HEK293 (cell line): ENCODE data around the gene PINLYP.
A peak's percentile ranks its signal among the peaks of the same experiment; 100 is the strongest.

Experiments used
- GLIS2 ChIP-seq: fragments of 450-650 bp; formaldehyde crosslinking; IDR thresholded peaks from 2 replicates; pipeline ENCODE4 v1.5.1; 2016; ENCODE audit warnings: missing biosample characterization, missing genetic modification characterization
- MEIS1 ChIP-seq: sonication (generic); formaldehyde crosslinking; IDR thresholded peaks from 2 replicates; pipeline ENCODE4 v1.8.1; 2022; ENCODE audit warnings: missing genetic modification reagents, mild to moderate bottlenecking, borderline replicate concordance
- SP2 ChIP-seq: fragments of 450-650 bp; formaldehyde crosslinking; IDR thresholded peaks from 2 replicates; pipeline ENCODE4 v1.5.1; 2016; ENCODE audit warnings: missing biosample characterization, missing genetic modification characterization
- TCF7L2 ChIP-seq: IDR thresholded peaks from 2 replicates; pipeline ENCODE4 v1.6.1; 2011; ENCODE audit warnings: low read depth, mild to moderate bottlenecking, inconsistent platforms, low read length, moderate library complexity, borderline replicate concordance
- YY1 ChIP-seq: fragments of 450-650 bp; formaldehyde crosslinking; IDR thresholded peaks from 2 replicates; pipeline ENCODE4 v1.5.1; 2018; ENCODE audit warnings: missing biosample characterization, missing genetic modification characterization
- ZBTB20 ChIP-seq: fragments of 450-650 bp; formaldehyde crosslinking; IDR thresholded peaks from 2 replicates; pipeline ENCODE4 v1.5.1; 2016; ENCODE audit warnings: missing biosample characterization, missing genetic modification characterization
- ZBTB48 ChIP-seq: fragments of 450-650 bp; formaldehyde crosslinking; IDR thresholded peaks from 2 replicates; pipeline ENCODE4 v1.5.1; 2016; ENCODE audit warnings: missing biosample characterization, missing genetic modification characterization
- ZBTB6 ChIP-seq: fragments of 450-650 bp; formaldehyde crosslinking; IDR thresholded peaks from 2 replicates; pipeline ENCODE4 v1.5.1; 2017; ENCODE audit warnings: missing biosample characterization, missing genetic modification characterization
- ZFP69B ChIP-seq: fragments of 450-650 bp; formaldehyde crosslinking; IDR thresholded peaks from 2 replicates; pipeline ENCODE4 v1.5.1; 2016; ENCODE audit warnings: missing biosample characterization, missing genetic modification characterization
- ZNF133 ChIP-seq: fragments of 450-650 bp; formaldehyde crosslinking; IDR thresholded peaks from 2 replicates; pipeline ENCODE4 v1.5.1; 2016; ENCODE audit warnings: missing biosample characterization, missing genetic modification characterization
- ZNF2 ChIP-seq: fragments of 450-650 bp; formaldehyde crosslinking; IDR thresholded peaks from 2 replicates; pipeline ENCODE4 v1.5.1; 2016; ENCODE audit warnings: missing biosample characterization, missing genetic modification characterization
- ZNF223 ChIP-seq: fragments of 450-650 bp; formaldehyde crosslinking; IDR thresholded peaks from 2 replicates; pipeline ENCODE4 v1.5.1; 2016; ENCODE audit warnings: missing biosample characterization, missing genetic modification characterization
- ZNF23 ChIP-seq: fragments of 450-650 bp; formaldehyde crosslinking; IDR thresholded peaks from 2 replicates; pipeline ENCODE4 v1.5.1; 2016; ENCODE audit warnings: missing biosample characterization, missing genetic modification characterization, borderline replicate concordance
- ZNF266 ChIP-seq: fragments of 450-650 bp; formaldehyde crosslinking; IDR thresholded peaks from 2 replicates; pipeline ENCODE4 v1.5.1; 2016; ENCODE audit warnings: missing biosample characterization, missing genetic modification characterization, low read depth
- ZNF302 ChIP-seq: fragments of 450-650 bp; formaldehyde crosslinking; IDR thresholded peaks from 2 replicates; pipeline ENCODE4 v1.5.1; 2016; ENCODE audit warnings: missing biosample characterization, missing genetic modification characterization, low read depth
- ZNF324 ChIP-seq: fragments of 450-650 bp; formaldehyde crosslinking; IDR thresholded peaks from 2 replicates; pipeline ENCODE4 v1.5.1; 2016; ENCODE audit warnings: missing biosample characterization, missing genetic modification characterization
- ZNF398 ChIP-seq: fragments of 450-650 bp; formaldehyde crosslinking; IDR thresholded peaks from 2 replicates; pipeline ENCODE4 v1.5.1; 2017; ENCODE audit warnings: missing biosample characterization, missing genetic modification characterization
- ZNF404 ChIP-seq: fragments of 450-650 bp; formaldehyde crosslinking; IDR thresholded peaks from 2 replicates; pipeline ENCODE4 v1.5.1; 2017; ENCODE audit warnings: missing biosample characterization, missing genetic modification characterization
- ZNF416 ChIP-seq: fragments of 450-650 bp; formaldehyde crosslinking; IDR thresholded peaks from 2 replicates; pipeline ENCODE4 v1.5.1; 2016; ENCODE audit warnings: missing biosample characterization, missing genetic modification characterization
- ZNF449 ChIP-seq: fragments of 450-650 bp; formaldehyde crosslinking; IDR thresholded peaks from 2 replicates; pipeline ENCODE4 v1.5.1; 2017; ENCODE audit warnings: missing biosample characterization, mild to moderate bottlenecking, missing genetic modification characterization, moderate library complexity
- ZNF501 ChIP-seq: fragments of 450-650 bp; formaldehyde crosslinking; IDR thresholded peaks from 2 replicates; pipeline ENCODE4 v1.5.1; 2016; ENCODE audit warnings: missing biosample characterization, missing genetic modification characterization
- ZNF513 ChIP-seq: fragments of 450-650 bp; IDR thresholded peaks from 2 replicates; pipeline ENCODE4 v1.5.1; 2018; ENCODE audit warnings: missing biosample characterization, missing genetic modification characterization
- ZNF548 ChIP-seq: fragments of 450-650 bp; formaldehyde crosslinking; IDR thresholded peaks from 2 replicates; pipeline ENCODE4 v1.5.1; 2016; ENCODE audit warnings: missing biosample characterization, missing genetic modification characterization
- ZNF600 ChIP-seq: fragments of 450-650 bp; formaldehyde crosslinking; IDR thresholded peaks from 2 replicates; pipeline ENCODE4 v1.5.1; 2016; ENCODE audit warnings: missing biosample characterization, missing genetic modification characterization
- ZNF621 ChIP-seq: fragments of 450-650 bp; formaldehyde crosslinking; IDR thresholded peaks from 2 replicates; pipeline ENCODE4 v1.5.1; 2017; ENCODE audit warnings: missing biosample characterization, missing genetic modification characterization
- ZNF626 ChIP-seq: fragments of 450-650 bp; sonication (Bioruptor Pico); formaldehyde crosslinking; IDR thresholded peaks from 2 replicates; pipeline ENCODE4 v1.5.1; 2018; ENCODE audit warnings: missing biosample characterization, missing genetic modification characterization, inconsistent platforms
- ZNF629 ChIP-seq: fragments of 450-650 bp; formaldehyde crosslinking; IDR thresholded peaks from 2 replicates; pipeline ENCODE4 v1.5.1; 2017; ENCODE audit warnings: missing biosample characterization, missing genetic modification characterization
- ZNF639 ChIP-seq: fragments of 450-650 bp; formaldehyde crosslinking; IDR thresholded peaks from 2 replicates; pipeline ENCODE4 v1.5.1; 2016; ENCODE audit warnings: missing biosample characterization, missing genetic modification characterization
- ZNF664 ChIP-seq: fragments of 450-650 bp; formaldehyde crosslinking; IDR thresholded peaks from 2 replicates; pipeline ENCODE4 v1.5.1; 2016; ENCODE audit warnings: missing biosample characterization, missing genetic modification characterization
- ZNF692 ChIP-seq: fragments of 450-650 bp; formaldehyde crosslinking; IDR thresholded peaks from 2 replicates; pipeline ENCODE4 v1.5.1; 2016; ENCODE audit warnings: missing biosample characterization, missing genetic modification characterization
- ZNF837 ChIP-seq: fragments of 450-650 bp; formaldehyde crosslinking; IDR thresholded peaks from 2 replicates; pipeline ENCODE4 v1.5.1; 2016; ENCODE audit warnings: missing biosample characterization, missing genetic modification characterization
- ZSCAN16 ChIP-seq: fragments of 450-650 bp; formaldehyde crosslinking; IDR thresholded peaks from 2 replicates; pipeline ENCODE4 v1.5.1; 2016; ENCODE audit warnings: missing biosample characterization, missing genetic modification characterization
- ZSCAN4 ChIP-seq: fragments of 450-650 bp; formaldehyde crosslinking; IDR thresholded peaks from 2 replicates; pipeline ENCODE4 v1.5.1; 2017; ENCODE audit warnings: missing biosample characterization, missing genetic modification characterization

Gene PINLYP

GRCh38 chr19:43618921-43619261, 43.3 kb downstream of the PINLYP start (continued):
- TF ChIP-seq YY1 (no peak), ZNF621 (tag by site-specific recombination) (no peak), ZNF23 (tag by site-specific recombination) (no peak), ZNF404 (tag by site-specific recombination) (no peak), ZSCAN4 (tag by site-specific recombination) (peak; percentile 63; the same call in 1 of the 2 replicates), ZNF324 (tag by site-specific recombination) (peak; percentile 53; the same call in 1 of the 2 replicates), ZBTB20 (no peak; the same call in 1 of the 2 replicates), ZBTB6 (tag by site-specific recombination) (no peak; the same call in 1 of the 2 replicates), ZNF302 (no peak), ZNF639 (tag by site-specific recombination) (no peak), ZBTB48 (tag by site-specific recombination) (peak; percentile 92), ZNF398 (tag by site-specific recombination) (no peak), ZNF837 (no peak; the same call in 1 of the 2 replicates), ZNF692 (tag by site-specific recombination) (peak; percentile 79; the same call in 1 of the 2 replicates), MEIS1 (CRISPR knock-in tag) (no peak), ZNF600 (peak; percentile 97), ZNF2 (tag by site-specific recombination) (peak; percentile 92; the same call in 1 of the 2 replicates), ZNF626 (tag by site-specific recombination) (no peak), TCF7L2 (no peak), ZNF501 (tag by site-specific recombination) (peak; percentile 96), ZNF449 (tag by site-specific recombination) (no peak; the same call in 1 of the 2 replicates), ZNF416 (no peak), ZNF664 (tag by site-specific recombination) (0 out of 2 replicates have a peak, but pooled peaks have one; percentile 34), ZNF133 (tag by site-specific recombination) (no peak), ZNF266 (tag by site-specific recombination) (no peak; the same call in 1 of the 2 replicates), ZSCAN16 (tag by site-specific recombination) (no peak), ZNF223 (tag by site-specific recombination) (no peak), SP2 (no peak; the same call in 1 of the 2 replicates), ZNF629 (tag by site-specific recombination) (no peak; the same call in 1 of the 2 replicates), ZNF548 (tag by site-specific recombination) (no peak), GLIS2 (tag by site-specific recombination) (no peak), ZNF513 (no peak; the same call in 1 of the 2 replicates), ZFP69B (tag by site-specific recombination) (no peak)
